ENCODE measurements around the gene ETV3L. TPM values are rescaled to one million over a fixed set of nuclear protein-coding genes. Genes with fewer than 3 reads are reported as not detected.

ETV3L gene
- not detected for total RNA-seq

- H3K27me3 ChIP-seq, result no peaks in the 10 kb centered on the region
- H3K27ac ChIP-seq, result no peak within 1 kb of the TSS
- no peak within 1 kb of the TSS for H3K4me3 ChIP-seq
- DNase-seq (no peak), ATAC-seq (no peak)
- TF ChIP-seq POLR2A (IDR thresholded peaks at IDR 0.05) (no peak), CTCF (IDR thresholded peaks at IDR 0.05) (no peak)
- 57 to 70% methylated on average over 3 of the region's 3 CpGs for WGBS, 2 donors
- H3K9me3 ChIP-seq, result no peaks in the 10 kb centered on the region
- H3K4me1 ChIP-seq, result no peaks in the 10 kb centered on the region
- H3K36me3 ChIP-seq (replicated peaks in 1 of 2; ENCODE audit: insufficient read depth in 1 of 2, low read depth in 2 of 2), result no peaks in the 10 kb centered on the region
- intact Hi-C loops (cut with DNase I), result no loop called here
Measured at GRCh38 chr1:157099633-157100009, at the start of gene ETV3L. TSS of gene ETV3L (minus strand) at chr1:157099808. CDS start at chr1:157099523, 285 bp downstream.

GRCh38 chr1:157147906-157148700, 48.5 kb upstream of the ETV3L start:
- DNase-seq, result no peak
- no peak overlapping the region for H3K27ac ChIP-seq
- no peaks in the 10 kb centered on the region for H3K4me1 ChIP-seq
- no peaks in the 10 kb centered on the region for H3K9me3 ChIP-seq
- intact Hi-C loops (cut with DNase I), result no loop called here
- no peaks in the 10 kb centered on the region for H3K36me3 ChIP-seq (replicated peaks in 1 of 2; ENCODE audit: insufficient read depth in 1 of 2, low read depth in 2 of 2)
- no peak for ATAC-seq
- TF ChIP-seq POLR2A (IDR thresholded peaks at IDR 0.05), result no peak
- TF ChIP-seq CTCF (IDR thresholded peaks at IDR 0.05), result no peak
- H3K4me3 ChIP-seq, result no peak overlapping the region
- WGBS, 2 donors, result 52 to 61% methylated on average over 10 of the region's 10 CpGs
- H3K27me3 ChIP-seq, result no peaks in the 10 kb centered on the region

GRCh38 chr1:157147037-157147436, 47.4 kb upstream of the ETV3L start:
- Histone ChIP-seq H3K36me3 (replicated peaks in 1 of 2; ENCODE audit: insufficient read depth in 1 of 2, low read depth in 2 of 2) (no peaks in the 10 kb centered on the region), H3K27me3 (no peaks in the 10 kb centered on the region), H3K4me1 (no peaks in the 10 kb centered on the region), H3K27ac (no peak overlapping the region), H3K4me3 (no peak overlapping the region), H3K9me3 (no peaks in the 10 kb centered on the region)
- WGBS, 2 donors, result 52 to 57% methylated on average over 1 of the region's 1 CpG
- DNase-seq (no peak), ATAC-seq (no peak)
- intact Hi-C loops (cut with DNase I), result no loop called here
- TF ChIP-seq POLR2A (IDR thresholded peaks at IDR 0.05) (no peak), CTCF (IDR thresholded peaks at IDR 0.05) (no peak)

- H3K9me3 ChIP-seq, result no peaks in the 10 kb centered on the region
- no peaks in the 10 kb centered on the region for H3K36me3 ChIP-seq (replicated peaks in 1 of 2; ENCODE audit: insufficient read depth in 1 of 2, low read depth in 2 of 2)
- H3K27ac ChIP-seq, result no peak overlapping the region
- TF ChIP-seq CTCF (IDR thresholded peaks at IDR 0.05) (no peak), POLR2A (IDR thresholded peaks at IDR 0.05) (no peak)
- no peak overlapping the region for H3K4me3 ChIP-seq
- DNase-seq (no peak), ATAC-seq (no peak)
- intact Hi-C loops (cut with DNase I), result no loop called here
- H3K27me3 ChIP-seq, result no peaks in the 10 kb centered on the region
- 57 to 58% methylated on average over 3 of the region's 3 CpGs for WGBS, 2 donors
- H3K4me1 ChIP-seq, result no peaks in the 10 kb centered on the region
Measured at GRCh38 chr1:157146244-157146643, 46.6 kb upstream of the ETV3L start.

- H3K27me3 ChIP-seq, result no peaks in the 10 kb centered on the region
- no peaks in the 10 kb centered on the region for H3K4me1 ChIP-seq
- DNase-seq (no peak), ATAC-seq (no peak)
- no peaks in the 10 kb centered on the region for H3K9me3 ChIP-seq
- TF ChIP-seq CTCF (IDR thresholded peaks at IDR 0.05), result no peak
- no peak for TF ChIP-seq POLR2A (IDR thresholded peaks at IDR 0.05)
- H3K27ac ChIP-seq, result no peak overlapping the region
- WGBS, 2 donors, result 90 to 93% methylated on average over 1 of the region's 1 CpG
- intact Hi-C loops (cut with DNase I), result no loop called here
- no peaks in the 10 kb centered on the region for H3K36me3 ChIP-seq (replicated peaks in 1 of 2; ENCODE audit: insufficient read depth in 1 of 2, low read depth in 2 of 2)
- no peak overlapping the region for H3K4me3 ChIP-seq
Measured at GRCh38 chr1:157145076-157145475, 45.5 kb upstream of the ETV3L start.

Measured in body of pancreas (tissue), 4 donors.